Panc1 (cell line): Measurements from ENCODE around the gene CCDC141.

Source experiments
- CTCF ChIP-seq: fragments of 450-650 bp; IDR thresholded peaks from 2 replicates; pipeline ENCODE4 v1.5.1; 2017; ENCODE audit warnings: mild to moderate bottlenecking
- POLR2AphosphoS5 ChIP-seq: IDR thresholded peaks from 2 replicates; pipeline ENCODE4 v1.6.1; 2012; ENCODE audit warnings: mild to moderate bottlenecking, low read depth, low read length, moderate library complexity
- REST ChIP-seq, 2 experiments: IDR thresholded peaks; 2 replicates each; pipeline ENCODE4 v1.6.1; 2011 to 2012; ENCODE audit warnings: low read depth in 2 of 2, control low read depth in 1 of 2, low read length in 1 of 2, mild to moderate bottlenecking in 1 of 2, moderate library complexity in 1 of 2; ENCODE audit not compliant: insufficient read depth in 1 of 2
- TCF7L2 ChIP-seq: IDR thresholded peaks from 2 replicates; pipeline ENCODE4 v1.6.1; 2011; ENCODE audit warnings: mild to moderate bottlenecking, low read depth, low read length, inconsistent platforms

GRCh38 chr2:178819992-178820391 is 229.9 kb downstream of the CCDC141 start:
- TF ChIP-seq CTCF (no peak), TCF7L2 (no peak), REST (IDR thresholded peaks at IDR 0.05; ENCODE audit: insufficient read depth in 1 of 2, low read depth in 2 of 2, low read length in 1 of 2) (no peak), POLR2AphosphoS5 (no peak)
